ENCODE results near the gene WFDC10A.

DNA sequence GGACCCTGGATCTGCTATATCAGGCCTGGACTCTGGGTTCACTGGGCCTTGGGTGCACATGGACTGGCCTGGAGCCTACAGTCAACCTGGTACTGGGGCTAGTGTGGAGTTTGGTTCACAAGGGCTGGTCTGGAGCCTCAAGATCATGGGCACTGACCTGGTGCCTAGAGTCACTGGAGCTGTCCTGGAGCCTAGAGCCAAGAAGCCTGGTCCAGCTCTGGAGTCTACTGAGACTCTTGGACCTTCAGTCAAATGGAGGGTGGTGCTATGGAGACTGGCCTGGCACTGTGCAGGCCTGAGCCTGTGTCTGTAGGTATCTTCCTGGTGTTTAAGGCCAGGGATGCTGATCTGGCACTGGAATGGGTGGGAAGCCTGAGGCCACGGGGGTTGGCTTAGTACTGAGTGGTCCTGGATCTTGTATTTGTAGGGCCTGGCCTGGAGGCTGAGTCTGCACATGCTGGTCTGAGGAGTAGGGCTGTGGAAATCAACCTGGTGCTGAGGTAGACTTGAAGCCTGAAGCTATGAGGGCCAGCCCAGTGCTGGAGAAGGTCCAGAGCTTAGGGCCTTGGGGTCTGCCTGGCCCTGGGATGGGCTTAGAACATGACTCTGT is 18.0 kb downstream of the WFDC10A start:
- TF ChIP-seq POLR2AphosphoS5 (IDR thresholded peaks at IDR 0.05; ENCODE audit: borderline replicate concordance, low read depth, low read length) (no peak), EZH2 (IDR thresholded peaks at IDR 0.05) (no peak)
